SU-DHL-6 (cell line): ENCODE results near the gene BEGAIN.
"Not testable (repeated sequence)": the region's sequence is repeated elsewhere in the genome, so short reads cannot be mapped to it uniquely, and the experiment has no call there.

Experiments used
- H2AFZ ChIP-seq: fragments of 200-600 bp; sonication (generic); 2 replicates; pipeline ENCODE4 v1.6.1; 2014; ENCODE audit warnings: low read depth, mild to moderate bottlenecking, moderate library complexity, mixed read lengths, antibody characterized with exemption, low read length; ENCODE audit not compliant: severe bottlenecking
- H3F3A ChIP-seq: fragments of 200-600 bp; shearing (Covaris generic); 2 replicates; pipeline ENCODE4 v1.6.0; 2016; ENCODE audit warnings: antibody characterized with exemption, mild to moderate bottlenecking; ENCODE audit not compliant: insufficient read depth
- H3K27ac ChIP-seq: fragments of 200-600 bp; sonication (generic); 2 replicates; pipeline ENCODE4 v1.5.1; 2016; ENCODE audit warnings: low read depth, mild to moderate bottlenecking, low read length, moderate library complexity, mixed read lengths
- H3K27me3 ChIP-seq: fragments of 200-600 bp; sonication (generic), shearing (Covaris generic); 2 replicates; pipeline ENCODE4 v1.6.0; 2014; ENCODE audit warnings: mild to moderate bottlenecking, low read length
- H3K36me3 ChIP-seq: fragments of 200-600 bp; sonication (generic); 2 replicates; pipeline ENCODE4 v1.6.1; 2014; ENCODE audit warnings: mild to moderate bottlenecking, low read length, mixed read lengths
- H3K4me2 ChIP-seq: fragments of 300-600, 200-600 bp; shearing (Covaris generic), sonication (generic); 2 replicates; pipeline ENCODE4 v1.6.0; 2014; ENCODE audit warnings: low read length, low read depth, mild to moderate bottlenecking; ENCODE audit not compliant: poor library complexity, severe bottlenecking
- H3K4me3 ChIP-seq: fragments of 200-600 bp; sonication (generic); 2 replicates; pipeline ENCODE4 v1.5.1; 2014; ENCODE audit warnings: antibody characterized with exemption, low read length, mild to moderate bottlenecking, mixed read lengths; ENCODE audit not compliant: insufficient read depth, poor library complexity, severe bottlenecking
- H3K79me2 ChIP-seq: fragments of 200-600 bp; sonication (generic); 2 replicates; pipeline ENCODE4 v1.6.1; 2014; ENCODE audit warnings: mild to moderate bottlenecking, low read length, moderate library complexity; ENCODE audit not compliant: insufficient read depth
- H3K9ac ChIP-seq: fragments of 200-600 bp; sonication (generic); 2 replicates; pipeline ENCODE4 v1.7.0; 2014; ENCODE audit warnings: mild to moderate bottlenecking, low read length
- H3K9me2 ChIP-seq: fragments of 200-600 bp; sonication (generic); replicated peaks from 2 replicates; pipeline ENCODE4 v1.6.1; 2014; ENCODE audit warnings: low read length; ENCODE audit not compliant: insufficient read depth
- H3K9me3 ChIP-seq: fragments of 200-600 bp; sonication (generic); 2 replicates; pipeline ENCODE4 v1.6.1; 2014; ENCODE audit warnings: low read length, mixed read lengths; ENCODE audit not compliant: insufficient read depth
- H4K20me1 ChIP-seq: fragments of 200-600 bp; sonication (generic); 2 replicates; pipeline ENCODE4 v1.6.1; 2014; ENCODE audit warnings: low read depth, mild to moderate bottlenecking, antibody characterized with exemption, low read length, moderate library complexity, mixed read lengths
- CTCF ChIP-seq: fragments of 200-600 bp; sonication (generic); IDR thresholded peaks from one replicate; pipeline ENCODE4 v1.5.1; 2017; ENCODE audit warnings: antibody characterized with exemption, mild to moderate bottlenecking, low read length, moderate library complexity; ENCODE audit not compliant: insufficient read depth, poor library complexity, severe bottlenecking
- EZH2phosphoT487 ChIP-seq: fragments of 200-600 bp; sonication (generic), shearing (Covaris generic); conservative IDR thresholded peaks from 2 replicates; pipeline ENCODE4 v1.6.1; 2018; ENCODE audit warnings: mild to moderate bottlenecking, antibody characterized with exemption, low read length, moderate library complexity, mixed read lengths

Gene BEGAIN

GRCh38 chr14:100523843-100524169 is 63.4 kb downstream of the BEGAIN start:
- H3K4me2 ChIP-seq = no peak overlapping the region
- no peak overlapping the region for H3K4me3 ChIP-seq
- H3K27ac ChIP-seq = no peak overlapping the region
- H3K9me2 ChIP-seq = no peaks in the 10 kb centered on the region
- no peak for TF ChIP-seq EZH2phosphoT487
- no peaks in the 10 kb centered on the region for H4K20me1 ChIP-seq
- H3K79me2 ChIP-seq = no peaks in the 10 kb centered on the region
- no peaks in the 10 kb centered on the region for H3F3A ChIP-seq
- no peaks in the 10 kb centered on the region for H3K36me3 ChIP-seq
- no peak overlapping the region for H2AFZ ChIP-seq
- no peak overlapping the region for H3K9ac ChIP-seq
- no peaks in the 10 kb centered on the region for H3K27me3 ChIP-seq
- no peaks in the 10 kb centered on the region for H3K9me3 ChIP-seq

GRCh38 chr14:100523131-100523842 is 63.9 kb downstream of the BEGAIN start:
- no peak overlapping the region for H3K9ac ChIP-seq
- no peaks in the 10 kb centered on the region for H3F3A ChIP-seq
- H4K20me1 ChIP-seq = no peaks in the 10 kb centered on the region
- no peak overlapping the region for H2AFZ ChIP-seq
- no peaks in the 10 kb centered on the region for H3K36me3 ChIP-seq
- no peak overlapping the region for H3K27ac ChIP-seq
- H3K9me2 ChIP-seq = no peaks in the 10 kb centered on the region
- TF ChIP-seq EZH2phosphoT487 (no peak), CTCF (no peak)
- no peaks in the 10 kb centered on the region for H3K9me3 ChIP-seq
- no peak overlapping the region for H3K4me2 ChIP-seq
- no peaks in the 10 kb centered on the region for H3K79me2 ChIP-seq
- no peaks in the 10 kb centered on the region for H3K27me3 ChIP-seq
- no peak overlapping the region for H3K4me3 ChIP-seq

GRCh38 chr14:100522616-100523099 is 64.6 kb downstream of the BEGAIN start:
- Histone ChIP-seq H3K9me3 (no peaks in the 10 kb centered on the region), H3K4me3 (no peak overlapping the region), H3K9me2 (no peaks in the 10 kb centered on the region), H3K27me3 (no peaks in the 10 kb centered on the region), H4K20me1 (no peaks in the 10 kb centered on the region), H3F3A (no peaks in the 10 kb centered on the region), H2AFZ (no peak overlapping the region), H3K4me2 (no peak overlapping the region), H3K9ac (no peak overlapping the region), H3K27ac (no peak overlapping the region), H3K79me2 (no peaks in the 10 kb centered on the region), H3K36me3 (no peaks in the 10 kb centered on the region)
- TF ChIP-seq EZH2phosphoT487 (no peak), CTCF (no peak)

- not testable (repeated sequence) for H3K9me3 ChIP-seq, H3K27ac ChIP-seq, H3K9me2 ChIP-seq, H3K27me3 ChIP-seq, H3K4me3 ChIP-seq, H3K9ac ChIP-seq, H3F3A ChIP-seq, H3K79me2 ChIP-seq, H2AFZ ChIP-seq, H3K4me2 ChIP-seq, H3K36me3 ChIP-seq, H4K20me1 ChIP-seq
These were observed 81.2 kb downstream of the BEGAIN start for GRCh38 chr14:100506053-100506452.
